Activated naive CD4-positive, alpha-beta T cell (primary cell): ENCODE measurements around the gene HIVEP2.

ENCODE experiments used
- DNase-seq, 4 experiments: peaks; one replicate each; lab custom pipeline; 2025; lab: John Stamatoyannopoulos, UW

Gene HIVEP2

DNA sequence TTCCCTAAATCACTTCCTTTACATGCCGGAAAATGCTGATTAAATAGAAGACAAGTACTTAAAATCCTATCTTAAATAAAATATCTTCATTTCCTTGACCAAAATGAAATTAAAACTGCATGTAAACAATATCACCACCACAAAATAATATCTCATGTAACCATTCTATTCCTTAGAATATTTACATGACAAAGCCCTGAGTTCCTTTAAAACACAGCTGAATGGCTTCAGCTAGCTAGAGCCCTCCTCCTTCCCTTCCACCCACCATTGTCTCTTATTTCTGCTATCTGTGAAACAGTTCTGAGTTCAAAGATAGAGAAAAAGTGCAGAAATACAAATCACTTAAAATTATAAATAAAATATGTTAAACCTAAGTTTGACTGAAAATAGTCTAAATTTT lies 103.1 kb downstream of the HIVEP2 start:
- DNase-seq, result no peak

DNA sequence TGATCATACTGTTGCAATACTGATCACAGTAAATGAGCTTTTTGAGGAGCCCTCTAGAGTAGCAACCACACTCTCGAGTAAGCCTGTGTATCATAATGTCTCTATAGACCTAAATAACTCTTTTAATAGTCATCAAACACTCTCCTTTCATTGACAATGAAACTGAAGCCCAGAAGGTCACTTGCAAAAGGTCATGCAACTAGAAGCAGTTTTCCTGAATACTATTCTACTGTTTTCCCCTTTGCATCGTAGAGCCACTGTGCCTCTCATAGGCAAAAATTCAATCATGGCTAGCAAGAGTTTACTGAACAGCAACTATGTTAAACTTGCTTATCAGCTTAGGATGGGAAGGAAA lies 105.3 kb downstream of the HIVEP2 start:
- DNase-seq, result no peak

DNA sequence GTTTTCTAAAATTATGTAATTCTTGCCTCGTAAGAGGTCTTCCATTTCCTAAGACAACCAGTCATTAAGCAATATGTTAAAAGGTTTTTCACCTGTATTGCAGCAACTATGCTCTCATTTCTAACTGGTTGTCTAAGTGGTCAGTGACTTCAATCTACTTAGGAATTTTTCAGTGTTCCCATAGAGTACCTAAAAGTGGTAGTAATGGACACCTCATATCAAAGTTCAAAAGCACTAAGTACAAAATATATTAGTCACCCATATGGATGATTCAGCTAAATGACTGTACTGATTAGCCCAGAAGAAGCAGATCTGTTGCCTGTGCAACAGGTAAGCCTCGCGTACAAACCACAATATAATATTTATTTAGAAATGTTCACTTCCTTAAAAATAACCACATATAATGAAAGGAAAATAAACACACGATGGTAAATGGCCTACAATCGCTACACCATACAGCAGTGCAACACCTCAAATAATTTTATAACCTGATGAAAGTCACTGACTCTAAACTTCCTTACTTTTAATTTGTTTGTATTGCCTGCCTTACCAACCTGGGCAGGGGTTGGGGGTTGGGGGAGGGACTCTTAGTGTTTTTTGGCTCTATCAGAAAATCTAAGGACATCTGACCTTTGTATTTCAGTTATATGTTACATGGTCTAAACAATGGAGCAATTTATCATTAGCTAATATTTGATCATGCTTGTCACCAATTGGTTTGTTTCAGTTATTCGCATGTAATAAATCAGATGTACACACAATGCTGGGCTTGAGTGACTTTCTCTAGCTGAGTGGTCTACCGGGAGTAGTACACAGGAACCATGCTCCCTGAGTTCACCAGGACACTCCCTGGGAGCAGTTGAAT lies 105.9 kb downstream of the HIVEP2 start:
- DNase-seq, result no peak

DNA sequence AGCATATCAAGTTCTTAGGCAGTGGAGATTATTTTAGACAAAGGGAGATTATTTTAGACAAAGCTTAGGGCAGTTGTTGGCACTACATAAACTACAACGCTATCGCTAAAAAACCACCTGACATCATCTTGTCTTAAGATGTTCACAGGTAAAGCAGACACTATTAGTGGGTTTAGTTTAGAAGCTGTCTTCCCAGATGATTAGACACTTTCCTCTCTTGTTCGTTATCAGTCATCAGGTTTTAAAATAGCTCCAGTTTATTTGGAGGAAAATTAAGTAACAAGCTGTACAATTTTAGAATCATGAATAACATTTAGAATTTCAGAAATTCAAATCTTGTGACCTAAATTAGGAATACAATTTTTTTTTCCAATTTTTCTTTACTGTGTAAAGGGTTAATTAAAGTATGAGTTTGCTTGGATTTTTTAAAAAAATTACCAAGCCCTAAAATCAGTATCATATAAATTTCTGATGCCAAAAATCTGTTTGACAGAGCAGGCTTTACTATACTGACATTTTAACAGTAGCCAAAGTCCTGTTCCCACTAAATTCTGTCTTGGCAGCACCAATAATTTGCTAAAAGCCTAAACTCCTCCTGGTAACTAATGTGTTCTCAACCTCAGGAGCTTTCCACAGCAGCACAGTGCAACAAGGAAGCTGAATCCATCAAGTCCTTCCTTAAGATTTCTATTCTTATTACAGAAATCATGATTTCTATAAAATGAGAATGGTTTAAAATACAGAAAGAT lies 109.0 kb downstream of the HIVEP2 start:
- DNase-seq, result no peak

DNA sequence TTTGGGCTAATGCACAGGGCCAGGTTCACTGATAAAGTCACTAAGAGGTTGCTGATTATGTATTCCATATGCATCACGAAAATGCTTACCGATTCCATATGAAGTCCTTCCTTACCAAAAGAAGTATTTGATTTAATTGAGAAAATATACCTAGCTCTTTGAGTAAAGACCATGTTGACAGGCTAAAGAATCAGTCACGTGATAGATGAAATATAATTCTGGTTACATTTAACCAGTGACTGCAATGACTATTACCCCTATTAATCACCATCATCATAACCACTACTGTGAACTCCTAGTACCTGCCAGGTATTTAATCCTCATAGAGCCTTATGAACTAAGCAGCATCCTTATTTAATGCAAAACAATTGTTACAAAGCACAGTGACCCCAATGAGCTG lies 110.1 kb downstream of the HIVEP2 start:
- DNase-seq, result no peak

DNA sequence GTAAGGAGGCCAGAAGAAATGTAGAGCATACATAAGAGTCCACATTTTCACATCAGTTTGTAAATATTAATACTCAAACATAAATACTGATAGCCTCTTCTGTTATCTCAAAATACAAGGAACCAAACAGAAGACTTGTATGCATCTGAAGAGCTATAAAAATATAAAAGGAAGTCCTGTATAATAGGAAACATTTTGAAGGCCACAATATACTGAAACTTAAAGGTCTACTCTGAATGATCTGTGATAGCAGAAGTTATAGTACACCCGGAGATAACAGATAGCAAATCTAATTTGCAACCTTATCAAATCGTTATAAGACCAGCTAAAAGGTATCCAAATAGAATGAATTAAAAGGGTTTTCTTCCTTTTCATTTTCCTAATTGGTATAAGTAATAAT lies 111.2 kb downstream of the HIVEP2 start:
- no peak for DNase-seq

DNA sequence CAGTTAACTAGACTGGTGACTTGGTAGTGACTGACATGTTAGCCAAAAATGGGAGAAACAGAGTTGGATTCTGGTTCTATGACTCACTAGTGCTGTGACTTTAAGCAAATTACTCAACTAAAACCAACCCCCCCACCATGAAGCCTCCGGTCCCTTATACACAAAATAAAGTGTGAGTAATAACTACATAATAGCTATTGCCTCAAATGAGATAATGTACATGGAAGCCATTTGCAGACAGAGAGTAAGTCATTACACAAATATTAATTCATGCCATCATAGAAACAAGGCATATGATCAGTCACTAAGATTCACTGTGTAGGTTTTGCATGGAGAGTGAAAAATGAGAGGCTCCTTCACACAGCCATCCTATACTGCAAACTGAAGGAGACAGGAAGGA lies 111.9 kb downstream of the HIVEP2 start:
- no peak for DNase-seq

DNA sequence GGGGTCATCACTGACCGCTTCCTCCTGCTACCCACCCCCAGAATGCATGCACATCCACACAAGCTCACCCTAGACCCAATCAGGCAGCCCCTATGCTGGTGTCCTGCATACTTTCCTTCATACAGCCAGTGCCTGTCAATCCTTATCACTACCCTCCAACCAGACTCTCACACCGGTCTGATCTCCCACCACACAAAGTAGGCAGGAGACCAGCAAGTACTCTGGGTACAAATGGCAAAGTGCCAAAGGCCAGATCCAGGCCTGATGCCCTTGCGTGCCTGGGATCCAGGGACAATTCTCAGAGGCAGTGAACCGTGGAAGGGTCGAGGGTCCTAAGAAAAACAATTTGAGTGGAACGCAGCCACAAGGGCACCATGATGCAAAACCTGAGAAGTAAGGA lies 114.2 kb downstream of the HIVEP2 start:
- DNase-seq, result no peak

DNA sequence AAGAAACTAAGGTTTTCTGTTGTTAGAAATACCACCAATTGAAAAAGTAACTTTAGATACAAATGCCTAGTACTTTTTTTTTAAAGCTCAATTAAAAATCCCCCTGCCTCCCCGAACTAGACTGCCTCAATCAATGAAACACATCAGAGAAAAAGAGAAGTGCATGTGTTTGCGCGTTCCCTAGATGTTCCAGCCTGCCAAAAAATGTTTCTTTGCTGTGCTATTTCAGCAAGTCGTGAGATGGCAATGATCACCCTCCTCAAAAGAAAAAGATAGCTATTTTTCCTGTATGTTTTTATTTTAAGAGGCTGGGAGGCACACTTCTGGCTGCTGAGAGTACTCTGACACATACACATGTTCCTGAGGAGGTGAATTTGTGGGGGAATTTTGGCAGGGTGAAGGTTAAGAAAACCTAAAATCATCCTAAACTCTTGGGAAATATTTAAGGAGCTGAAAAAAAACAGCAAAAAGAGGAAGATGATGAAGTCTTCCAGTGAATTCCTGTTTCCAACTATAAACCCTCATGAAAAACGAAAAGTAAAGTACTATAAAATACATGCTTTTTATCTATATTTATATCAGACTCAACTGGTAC lies 114.8 kb downstream of the HIVEP2 start:
- no peak for DNase-seq

DNA sequence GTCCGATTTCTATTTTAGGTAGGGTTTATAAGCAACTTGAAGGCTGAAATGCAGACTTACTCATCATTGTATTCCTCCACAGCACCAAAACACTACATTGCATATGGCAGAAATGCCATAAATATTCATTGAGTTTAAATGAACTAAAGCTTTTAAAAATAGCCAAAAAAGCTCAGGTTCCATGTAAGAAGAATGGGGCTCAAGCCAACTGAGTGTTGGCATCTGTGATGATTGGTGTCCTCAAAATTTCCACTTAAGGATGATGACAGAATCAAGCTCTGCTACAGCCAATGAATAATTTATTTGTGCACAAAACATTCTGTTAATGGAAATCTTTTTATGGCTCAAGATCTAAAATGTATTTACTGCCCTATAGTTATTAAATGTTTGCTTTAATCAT lies 115.4 kb downstream of the HIVEP2 start:
- DNase-seq, result no peak

DNA sequence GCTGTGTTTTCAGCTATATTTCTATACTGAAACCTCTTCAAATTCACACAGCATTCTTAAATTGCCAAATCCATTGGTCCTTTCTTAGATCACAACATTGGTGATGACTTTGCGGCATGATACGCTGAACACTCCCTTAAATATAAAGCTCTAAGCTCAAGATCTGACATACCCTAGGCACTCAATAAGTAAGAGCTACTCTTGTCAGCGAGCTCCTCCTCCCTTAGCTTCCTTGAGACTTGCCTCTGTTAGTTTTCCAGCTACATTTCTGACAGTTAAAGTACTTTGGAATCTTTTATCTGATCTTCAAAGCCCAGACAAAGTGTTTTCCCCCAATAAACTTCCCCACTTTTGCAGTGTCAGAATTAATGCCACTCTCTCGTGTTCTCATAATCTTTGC lies 117.0 kb downstream of the HIVEP2 start:
- no peak for DNase-seq

DNA sequence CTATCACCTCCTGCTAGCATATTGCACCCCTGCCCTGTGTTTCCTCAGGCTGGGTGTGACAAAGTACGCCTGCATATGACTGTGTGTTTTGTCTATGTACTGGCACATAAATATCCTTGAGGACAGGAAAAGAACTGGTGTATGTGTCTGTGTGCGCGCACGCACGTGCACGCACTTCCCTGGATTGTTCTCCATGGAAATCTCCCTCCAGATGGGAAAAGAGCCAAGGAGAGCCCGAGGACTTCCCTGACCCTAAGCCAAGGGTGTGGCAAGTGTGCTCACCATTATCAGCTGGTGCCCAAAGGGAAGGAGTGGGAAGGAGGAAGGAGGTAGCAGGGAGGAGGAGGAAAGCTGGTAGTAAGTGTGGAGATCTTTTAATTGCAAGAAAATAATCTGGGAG lies 117.6 kb downstream of the HIVEP2 start:
- DNase-seq, result no peak

DNA sequence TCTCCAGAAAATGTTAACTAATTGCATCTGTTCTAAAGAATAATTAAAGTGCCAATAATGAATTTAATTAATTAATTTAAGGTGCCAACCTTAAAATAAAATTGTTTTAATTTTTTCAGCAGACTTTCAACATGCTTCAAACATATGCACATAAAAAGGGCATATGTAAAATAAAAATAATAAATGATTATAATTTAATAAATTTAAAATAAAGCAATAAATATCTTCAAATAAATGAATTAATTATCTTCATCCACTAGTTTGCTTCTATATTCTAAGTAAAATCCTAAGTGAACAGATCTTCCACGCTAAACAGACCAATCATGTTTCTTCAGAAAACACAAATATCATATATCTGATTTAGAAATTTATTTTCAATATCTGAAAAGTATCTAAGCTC lies 119.2 kb downstream of the HIVEP2 start:
- no peak for DNase-seq

DNA sequence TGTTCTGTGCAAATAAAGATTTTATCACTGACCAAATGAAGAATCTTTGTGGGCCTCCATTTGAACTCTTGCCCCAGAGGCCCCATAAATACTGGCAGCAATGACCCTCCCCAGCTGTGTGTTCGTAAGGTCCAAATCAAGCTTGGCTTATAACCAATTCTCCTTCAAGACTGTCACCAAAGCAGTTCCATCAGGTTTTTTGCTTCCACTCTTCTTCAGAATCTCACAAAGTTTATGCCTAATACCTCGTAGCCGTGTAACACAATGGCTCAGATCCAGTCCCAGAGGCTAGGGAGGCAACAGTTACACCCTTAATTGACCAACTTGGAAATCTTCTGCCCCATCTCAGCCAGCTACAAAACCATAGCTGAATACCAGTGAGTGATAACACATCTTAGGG lies 120.5 kb downstream of the HIVEP2 start:
- DNase-seq, result no peak

DNA sequence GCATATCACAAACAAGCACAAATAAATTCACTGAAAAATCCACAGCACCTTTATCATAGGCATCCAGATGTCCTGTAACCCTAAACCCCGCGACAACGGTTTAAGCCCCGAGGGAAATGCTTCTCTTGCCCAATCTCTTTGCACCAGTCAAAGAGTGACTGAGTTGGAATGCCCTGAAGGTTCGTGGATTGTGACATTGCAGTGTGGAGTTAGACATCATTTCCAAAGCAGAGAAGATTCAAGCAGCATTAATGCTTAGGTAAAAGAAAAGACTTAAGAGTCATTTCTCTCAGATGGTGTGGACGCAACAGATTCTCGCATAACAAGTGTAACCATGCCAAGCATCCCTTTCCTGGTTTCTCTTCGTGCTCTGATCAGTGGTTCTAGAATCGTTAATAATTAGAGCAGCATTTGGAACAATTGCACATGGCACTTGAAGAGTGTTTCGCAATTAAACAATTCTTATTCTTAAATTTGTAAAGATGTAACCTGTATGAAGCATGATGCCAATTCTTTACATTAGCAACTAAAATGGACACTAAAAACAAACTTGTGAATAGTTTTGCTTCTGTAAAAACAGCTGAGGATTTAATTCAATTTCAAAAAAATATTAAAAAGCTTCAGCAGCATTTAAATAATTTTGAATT lies 121.6 kb downstream of the HIVEP2 start:
- DNase-seq, result no peak

DNA sequence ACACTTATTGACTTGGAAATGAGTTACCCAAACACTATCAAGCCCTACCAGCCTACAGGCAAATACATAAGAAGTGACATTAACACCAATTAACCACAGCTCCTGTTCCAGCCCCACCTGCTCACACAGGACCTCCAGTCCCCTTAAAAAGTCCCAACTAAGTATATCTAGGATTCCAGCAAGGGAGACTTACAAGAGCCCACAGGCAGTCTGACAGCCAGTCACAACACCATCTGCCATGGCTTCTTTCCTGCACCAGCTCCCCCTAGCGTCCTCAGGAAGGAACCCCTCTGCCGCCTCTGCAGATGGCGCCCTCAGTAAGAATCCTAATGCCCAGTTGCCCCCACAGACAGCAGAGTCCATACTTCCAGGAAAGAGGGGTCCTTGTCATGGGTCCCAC lies 122.1 kb downstream of the HIVEP2 start:
- DNase-seq, result no peak

DNA sequence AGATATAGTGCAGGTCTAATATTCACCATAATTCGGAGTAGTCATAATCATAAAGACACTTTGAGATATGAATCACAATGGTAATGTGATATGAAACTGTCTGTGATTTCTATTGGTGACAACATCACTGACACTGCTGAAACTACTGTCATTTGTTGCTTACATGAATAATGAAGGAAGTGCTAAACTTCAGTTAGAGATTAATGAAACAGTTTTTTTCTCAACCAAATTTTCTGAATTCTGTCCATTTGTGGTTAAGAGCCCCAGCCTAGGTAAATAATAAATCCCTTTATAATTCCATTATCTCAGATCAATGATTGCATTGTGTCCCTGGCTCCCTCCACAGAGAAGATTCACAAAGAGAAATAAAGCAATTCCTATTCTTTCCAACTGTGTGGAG lies 122.6 kb downstream of the HIVEP2 start:
- DNase-seq, result no peak

DNA sequence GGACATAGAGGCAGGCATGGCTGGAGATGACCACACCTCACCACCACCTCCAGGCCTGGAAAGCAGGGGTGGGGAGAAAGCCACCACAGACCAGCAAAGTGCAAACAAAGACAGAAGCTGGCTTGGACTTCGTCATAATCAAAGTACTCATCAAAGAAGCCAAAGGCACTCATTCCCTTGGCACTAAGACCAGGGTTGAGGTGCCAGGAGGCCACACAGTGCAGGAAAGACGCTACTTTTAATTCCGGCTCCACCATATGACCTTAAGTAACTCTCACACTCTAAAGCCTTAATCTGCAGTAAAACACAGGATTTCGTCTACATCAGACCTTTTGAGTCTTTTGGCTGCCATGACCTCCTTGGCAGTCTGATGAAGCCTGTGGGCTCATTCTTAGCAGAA lies 123.1 kb downstream of the HIVEP2 start:
- DNase-seq, result no peak

DNA sequence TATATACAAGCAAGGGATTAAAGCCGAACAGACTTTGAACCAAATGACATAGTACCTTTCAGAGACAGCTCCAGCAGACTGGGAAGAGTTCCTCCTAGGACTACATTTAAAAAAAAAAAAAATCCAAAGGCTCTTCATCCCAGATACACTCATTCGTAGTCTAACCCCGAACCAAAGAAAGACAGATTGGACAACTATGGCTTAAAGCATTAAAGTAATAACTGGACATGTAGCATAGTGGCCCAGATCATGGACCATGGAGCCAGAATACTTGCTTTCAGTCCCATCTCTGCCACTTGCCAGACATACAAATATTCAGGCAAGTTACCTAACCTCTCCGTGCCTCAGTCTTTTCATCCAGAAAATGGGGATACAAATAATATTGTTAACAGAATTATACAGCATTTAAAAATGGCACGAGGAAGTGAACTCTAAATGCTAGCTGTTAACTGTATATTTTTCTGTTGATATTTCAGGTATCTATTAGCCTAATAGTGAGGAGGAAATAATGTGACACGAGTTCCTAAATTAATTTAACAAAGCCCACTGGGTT lies 123.7 kb downstream of the HIVEP2 start:
- DNase-seq, result no peak

DNA sequence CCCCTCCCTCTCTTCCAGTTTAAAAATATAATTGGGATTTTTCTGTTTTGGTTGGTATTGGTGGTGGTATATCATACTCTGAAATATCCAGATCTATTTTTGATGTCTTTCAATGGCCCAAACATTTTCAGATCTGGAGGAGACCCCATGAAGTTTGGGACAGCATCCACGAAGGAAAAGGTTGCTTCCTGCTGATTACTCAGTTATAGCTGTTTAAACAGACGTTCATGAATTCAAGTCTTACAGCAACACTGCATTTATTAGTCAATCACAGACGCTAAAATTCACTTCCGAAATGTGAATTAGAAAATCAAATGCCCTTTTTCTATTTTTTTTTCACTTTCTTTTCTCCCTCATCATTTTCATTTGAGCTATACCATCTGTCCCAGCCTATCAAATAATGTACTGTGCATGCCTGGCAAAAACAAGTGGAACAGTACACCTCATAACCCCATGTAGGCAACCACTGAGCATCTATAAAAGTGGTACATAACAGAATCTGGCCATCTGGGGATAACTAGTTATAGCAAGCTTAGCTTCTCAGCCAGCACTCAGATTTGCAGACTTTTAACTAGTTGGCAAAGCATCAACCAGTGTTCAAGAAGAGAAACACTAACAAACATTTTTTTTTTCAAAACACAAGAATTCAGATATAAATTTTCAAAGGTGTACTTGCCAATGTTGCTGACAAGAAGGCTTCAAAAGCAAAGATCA lies 124.5 kb downstream of the HIVEP2 start:
- no peak for DNase-seq

DNA sequence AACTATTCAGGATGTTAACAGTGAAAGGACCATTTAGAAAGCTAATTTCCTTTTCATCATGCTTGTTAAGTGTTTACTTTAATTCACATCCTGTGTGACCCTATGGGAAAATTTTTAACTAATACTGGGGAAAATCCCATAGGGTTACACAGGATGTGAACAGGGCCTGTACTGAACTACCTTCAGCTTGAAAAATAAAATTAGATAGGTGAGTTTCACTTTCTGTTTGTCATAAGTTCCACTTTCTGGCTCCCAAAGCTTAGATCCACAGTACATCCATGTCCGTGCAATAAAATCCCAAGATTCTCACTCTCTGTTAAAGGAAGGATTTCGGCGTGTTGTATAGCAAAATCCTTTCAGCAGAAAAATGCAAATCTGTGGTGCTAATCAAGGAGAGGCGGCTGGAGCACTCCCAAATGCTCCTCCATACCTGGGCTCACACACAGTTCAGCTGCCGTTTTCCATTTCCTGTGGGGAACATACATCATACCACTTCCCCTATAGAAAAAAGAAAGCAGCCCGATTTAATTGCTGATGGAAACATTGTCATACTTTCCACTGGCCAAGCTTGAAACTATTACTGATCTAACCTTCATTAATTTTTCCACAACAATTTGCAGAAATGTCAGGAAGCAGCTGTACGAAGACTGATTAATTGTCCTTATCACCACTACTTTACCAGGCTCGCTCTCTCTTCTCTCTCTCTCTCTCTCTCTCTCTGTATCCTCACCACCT lies 125.2 kb downstream of the HIVEP2 start:
- no peak for DNase-seq
